ENCODE measurements around the gene PIK3R5.

The PIK3R5 gene

DNA sequence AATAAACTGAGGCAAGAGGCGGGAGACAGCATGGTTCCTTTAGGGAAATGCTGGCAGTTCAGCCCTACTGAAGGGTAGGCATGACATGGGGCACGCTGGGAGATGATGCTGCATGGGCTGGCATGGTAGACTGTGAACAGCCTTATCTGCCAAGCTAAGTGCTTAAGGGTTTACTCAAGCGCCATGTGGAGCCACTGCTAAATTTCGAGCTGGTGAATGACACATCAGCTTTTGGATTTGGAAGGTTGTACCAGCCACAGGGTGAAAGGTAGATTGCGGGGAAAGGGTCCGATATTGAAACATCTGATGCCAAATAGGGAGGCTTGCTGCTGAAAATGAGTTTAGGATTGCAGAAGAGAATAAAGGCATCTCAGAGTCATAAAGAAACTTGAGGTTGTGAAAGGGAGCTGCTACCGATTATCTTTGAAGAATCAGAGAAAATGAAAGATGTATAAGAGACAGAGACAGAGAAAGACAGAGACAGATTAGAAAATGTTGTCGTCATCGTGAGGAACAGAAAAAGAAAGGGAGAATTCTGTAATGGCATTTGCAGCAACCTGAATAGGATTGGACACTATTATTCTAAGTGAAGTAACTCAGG, 16.3 kb downstream of the PIK3R5 start:
- TF ChIP-seq EP300 (IDR thresholded peaks at IDR 0.05; ENCODE audit: borderline replicate concordance) (no peak), CEBPB (IDR thresholded peaks at IDR 0.05) (no peak), TEAD4 (IDR thresholded peaks at IDR 0.05) (no peak), FOXM1 (IDR thresholded peaks at IDR 0.05; ENCODE audit: borderline replicate concordance, low read depth) (no peak), TCF12 (IDR thresholded peaks at IDR 0.05; ENCODE audit: low read depth) (no peak), RAD21 (IDR thresholded peaks at IDR 0.05; ENCODE audit: low read depth) (no peak), REST (IDR thresholded peaks at IDR 0.05; ENCODE audit: low read depth) (no peak), ZBTB7A (IDR thresholded peaks at IDR 0.05; ENCODE audit: low read depth) (no peak), NFIC (IDR thresholded peaks at IDR 0.05) (no peak), EGR1 (IDR thresholded peaks at IDR 0.05) (no peak), USF1 (IDR thresholded peaks at IDR 0.05) (no peak), YY1 (IDR thresholded peaks at IDR 0.05; ENCODE audit: low read depth) (no peak)
- TF ChIP-seq, protein P1, sequence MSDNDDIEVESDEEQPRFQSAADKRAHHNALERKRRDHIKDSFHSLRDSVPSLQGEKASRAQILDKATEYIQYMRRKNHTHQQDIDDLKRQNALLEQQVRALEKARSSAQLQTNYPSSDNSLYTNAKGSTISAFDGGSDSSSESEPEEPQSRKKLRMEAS (IDR thresholded peaks at IDR 0.05) = no peak

DNA sequence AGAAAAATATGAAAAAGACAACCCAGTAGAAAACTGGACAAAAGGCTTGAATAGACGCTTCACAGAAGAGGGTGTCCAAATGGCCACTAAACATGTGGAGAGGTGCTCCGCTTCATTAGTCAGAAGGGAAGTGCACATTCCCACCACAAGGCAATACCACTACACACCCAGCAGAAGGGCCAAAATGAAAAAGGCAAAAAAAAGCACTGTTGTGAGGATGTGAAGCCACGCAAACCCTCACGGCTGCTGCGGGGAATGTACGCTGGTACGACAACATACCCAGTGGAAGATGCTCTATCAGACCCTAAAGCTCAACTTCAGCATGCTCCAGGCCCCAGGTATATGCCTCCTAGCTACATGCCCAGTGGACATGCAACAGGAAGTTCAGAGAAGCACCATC, 17.0 kb downstream of the PIK3R5 start:
- no peak for TF ChIP-seq TAF1 (IDR thresholded peaks at IDR 0.05; ENCODE audit: low read depth)
- no peak for TF ChIP-seq YY1 (IDR thresholded peaks at IDR 0.05; ENCODE audit: low read depth)
- no peak for TF ChIP-seq ZBTB7A (IDR thresholded peaks at IDR 0.05; ENCODE audit: low read depth)
- TF ChIP-seq, protein P1 (IDR thresholded peaks at IDR 0.05) = no peak
- no peak for TF ChIP-seq REST (IDR thresholded peaks at IDR 0.05; ENCODE audit: low read depth)
- no peak for TF ChIP-seq CEBPB (IDR thresholded peaks at IDR 0.05)
- no peak for TF ChIP-seq EGR1 (IDR thresholded peaks at IDR 0.05)
- no peak for TF ChIP-seq TCF12 (IDR thresholded peaks at IDR 0.05; ENCODE audit: low read depth)
- no peak for TF ChIP-seq EP300 (IDR thresholded peaks at IDR 0.05; ENCODE audit: borderline replicate concordance)
- no peak for TF ChIP-seq NFIC (IDR thresholded peaks at IDR 0.05)
- TF ChIP-seq CREB1 (IDR thresholded peaks at IDR 0.05; ENCODE audit: low read depth) = no peak
- no peak for TF ChIP-seq FOXM1 (IDR thresholded peaks at IDR 0.05; ENCODE audit: borderline replicate concordance, low read depth)
- TF ChIP-seq TEAD4 (IDR thresholded peaks at IDR 0.05) = no peak
- TF ChIP-seq USF1 (IDR thresholded peaks at IDR 0.05) = no peak
- no peak for TF ChIP-seq RAD21 (IDR thresholded peaks at IDR 0.05; ENCODE audit: low read depth)

DNA sequence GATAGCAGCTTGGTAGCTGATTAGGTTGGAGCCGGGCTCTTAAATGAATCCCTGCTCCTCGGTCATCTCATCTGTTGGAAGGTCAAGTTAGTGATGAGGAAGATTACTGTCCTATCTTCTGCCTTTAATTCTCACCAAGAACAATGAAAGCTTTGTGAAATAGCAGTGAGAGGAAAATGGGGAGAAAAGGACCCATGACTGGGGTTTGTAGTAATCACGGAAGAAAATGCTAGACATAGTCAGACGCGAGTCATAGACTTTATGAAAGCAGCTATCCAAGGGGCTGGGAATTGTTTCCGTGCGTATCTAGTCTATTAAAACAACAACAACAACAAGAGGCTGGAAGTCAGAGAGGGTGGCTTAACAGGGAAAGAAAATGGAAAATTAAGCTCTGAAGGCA, 18.3 kb downstream of the PIK3R5 start:
- no peak for TF ChIP-seq USF1 (IDR thresholded peaks at IDR 0.05)
- no peak for TF ChIP-seq CREB1 (IDR thresholded peaks at IDR 0.05; ENCODE audit: low read depth)
- TF ChIP-seq EP300 (IDR thresholded peaks at IDR 0.05; ENCODE audit: borderline replicate concordance) = no peak
- no peak for TF ChIP-seq CEBPB (IDR thresholded peaks at IDR 0.05)
- no peak for TF ChIP-seq TEAD4 (IDR thresholded peaks at IDR 0.05)
- no peak for TF ChIP-seq ZBTB7A (IDR thresholded peaks at IDR 0.05; ENCODE audit: low read depth)
- TF ChIP-seq FOXM1 (IDR thresholded peaks at IDR 0.05; ENCODE audit: borderline replicate concordance, low read depth) = no peak
- TF ChIP-seq RAD21 (IDR thresholded peaks at IDR 0.05; ENCODE audit: low read depth) = no peak

GRCh38 chr17:8946476-8946875, 19.0 kb downstream of the PIK3R5 start:
- TF ChIP-seq REST (IDR thresholded peaks at IDR 0.05; ENCODE audit: low read depth) (no peak), ZBTB7A (IDR thresholded peaks at IDR 0.05; ENCODE audit: low read depth) (no peak), CREB1 (IDR thresholded peaks at IDR 0.05; ENCODE audit: low read depth) (no peak), FOXM1 (IDR thresholded peaks at IDR 0.05; ENCODE audit: borderline replicate concordance, low read depth) (no peak), RAD21 (IDR thresholded peaks at IDR 0.05; ENCODE audit: low read depth) (no peak)
- TF ChIP-seq, protein P1 (IDR thresholded peaks at IDR 0.05) = no peak

Data from Ishikawa (cell line).